Activated T-cell treated with anti-CD3 and anti-CD28 coated beads, Interleukin-2, amount 50 U/mL, for 72 hours (primary cell): ENCODE measurements around the gene FGF14. TPM values are rescaled to one million over a fixed set of nuclear protein-coding genes. Genes with fewer than 3 reads are reported as not detected.

Experiments
- ATAC-seq, 2 donors: fragments of 150-1000 bp; cut with Tn5 transposase; replicated peaks in 1 of 2; 2 replicates each; pipeline ENCODE4 v1.10.0; 2021; ENCODE audit warnings: moderate library complexity in 2 of 2, mild to moderate bottlenecking in 1 of 2
- DNase-seq, 2 donors: peaks; one replicate each; pipeline ENCODE4 v3.0.0; 2021 to 2022; ENCODE audit warnings: mixed read lengths in 1 of 2
- H3K27ac Mint-ChIP-seq: one replicate; pipeline ENCODE4 v1.8.0; 2022; ENCODE audit warnings: mild to moderate bottlenecking, moderate library complexity, mixed read lengths
- H3K27me3 Mint-ChIP-seq: one replicate; pipeline ENCODE4 v1.8.0; 2022; ENCODE audit warnings: low read depth, mixed read lengths
- H3K36me3 Mint-ChIP-seq, 2 donors: one replicate each; pipeline ENCODE4 v1.8.0; 2022; ENCODE audit warnings: mixed read lengths in 2 of 2, mild to moderate bottlenecking in 1 of 2; ENCODE audit not compliant: insufficient read depth in 2 of 2
- H3K4me1 Mint-ChIP-seq: one replicate; pipeline ENCODE4 v1.8.0; 2022; ENCODE audit warnings: low read depth, mixed read lengths
- H3K4me3 Mint-ChIP-seq, 2 donors: one replicate each; pipeline ENCODE4 v1.8.0; 2022; ENCODE audit warnings: mild to moderate bottlenecking in 2 of 2, mixed read lengths in 2 of 2, moderate library complexity in 2 of 2
- H3K9me3 Mint-ChIP-seq, 2 donors: one replicate each; pipeline ENCODE4 v1.8.0; 2022; ENCODE audit warnings: mixed read lengths in 2 of 2
- total RNA-seq, 2 donors: library from RNA; stranded (reverse); gene quantifications; one replicate each; pipeline ENCODE4 v1.2.3, GENCODE V29; 2022

FGF14 gene
- total RNA-seq, 2 donors from 2014 or later = 0.23 TPM; not detected in 1

DNA sequence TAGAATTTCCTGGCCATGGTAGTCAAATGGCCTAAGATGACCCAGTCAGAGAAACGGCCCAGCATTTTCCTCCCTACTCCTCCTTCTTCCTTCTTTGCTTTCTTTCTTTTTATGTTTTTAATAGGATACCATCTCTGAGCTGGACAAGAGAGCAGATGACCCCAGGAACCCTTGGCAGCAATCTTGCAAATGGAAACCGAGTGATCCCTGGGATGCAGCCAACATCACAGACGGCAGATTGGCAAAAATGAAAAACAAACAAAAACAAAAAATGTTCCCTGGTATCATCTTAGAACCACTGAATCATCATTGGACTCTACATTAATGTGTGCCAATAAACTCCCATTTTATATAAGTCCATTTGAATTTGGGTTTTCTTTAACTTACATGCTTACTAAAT, 424.4 kb downstream of the FGF14 start:
- Mint-ChIP-seq H3K27me3 (peaks cover 5% of the 10 kb centered on the region), H3K27ac (no peak overlapping the region), H3K4me1 (no peaks in the 10 kb centered on the region), H3K36me3 (no peaks in the 10 kb centered on the region), H3K4me3 (no peak overlapping the region), H3K9me3 (no peaks in the 10 kb centered on the region)
- ATAC-seq = no peak
- DNase-seq = no peak

DNA sequence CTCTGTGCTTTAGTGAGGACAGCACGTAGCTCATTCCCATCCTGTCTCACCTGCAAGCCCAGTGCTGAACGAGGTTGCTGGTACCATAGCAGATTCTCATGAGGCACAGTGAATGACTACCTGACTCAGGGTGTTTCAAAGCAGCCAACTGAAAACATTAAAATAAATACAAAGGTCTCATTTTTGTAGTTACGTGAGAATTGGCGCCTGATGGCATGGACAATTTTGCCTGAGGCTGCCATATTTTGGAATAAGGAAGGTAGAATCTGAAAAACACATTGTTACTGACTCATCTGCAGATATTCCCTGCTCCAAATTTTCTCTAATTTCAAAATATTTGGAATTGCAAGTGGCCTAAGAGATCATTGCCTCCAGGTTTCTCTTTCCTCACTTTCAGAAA, 429.7 kb downstream of the FGF14 start:
- H3K4me3 Mint-ChIP-seq = no peak overlapping the region
- H3K27me3 Mint-ChIP-seq = peaks cover under 1% of the 10 kb centered on the region
- no peak overlapping the region for H3K27ac Mint-ChIP-seq
- no peak for DNase-seq
- no peaks in the 10 kb centered on the region for H3K4me1 Mint-ChIP-seq
- no peak for ATAC-seq
- no peaks in the 10 kb centered on the region for H3K36me3 Mint-ChIP-seq
- no peaks in the 10 kb centered on the region for H3K9me3 Mint-ChIP-seq

DNA sequence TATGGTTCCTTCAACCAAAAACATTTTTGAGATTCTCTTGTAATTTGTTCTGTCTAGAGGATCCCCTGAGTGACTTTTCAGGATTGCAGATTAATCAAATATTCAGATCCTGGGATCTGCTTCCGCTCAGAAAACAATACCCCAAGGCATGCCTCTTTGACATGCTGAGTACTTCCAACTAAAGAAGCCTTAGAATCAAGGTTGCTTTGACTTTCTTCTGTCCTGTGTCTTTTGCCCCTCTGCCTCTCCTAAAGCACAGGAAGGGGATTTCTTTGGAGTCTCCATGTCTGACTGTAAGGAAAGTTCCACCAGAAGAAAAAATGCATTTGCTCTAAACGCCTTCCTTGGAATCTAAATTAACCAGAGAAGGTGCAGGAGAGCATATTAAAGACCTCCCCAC, 431.5 kb downstream of the FGF14 start:
- no peak overlapping the region for H3K27ac Mint-ChIP-seq
- H3K4me3 Mint-ChIP-seq = no peak overlapping the region
- no peaks in the 10 kb centered on the region for H3K27me3 Mint-ChIP-seq
- DNase-seq (no peak), ATAC-seq (no peak)
- no peaks in the 10 kb centered on the region for H3K36me3 Mint-ChIP-seq
- H3K4me1 Mint-ChIP-seq = no peaks in the 10 kb centered on the region
- no peaks in the 10 kb centered on the region for H3K9me3 Mint-ChIP-seq

GRCh38 chr13:101967781-101968180, 434.1 kb downstream of the FGF14 start:
- Mint-ChIP-seq H3K27me3 (peaks cover 9% of the 10 kb centered on the region), H3K4me3 (no peak overlapping the region), H3K4me1 (no peaks in the 10 kb centered on the region), H3K9me3 (no peaks in the 10 kb centered on the region), H3K36me3 (no peaks in the 10 kb centered on the region), H3K27ac (no peak overlapping the region)
- DNase-seq (no peak), ATAC-seq (no peak)

- Mint-ChIP-seq H3K9me3 (peaks cover 0 to under 1% of the 10 kb centered on the region in 2 donors), H3K27ac (no peak overlapping the region), H3K27me3 (peaks cover 9% of the 10 kb centered on the region), H3K36me3 (no peaks in the 10 kb centered on the region), H3K4me3 (no peak overlapping the region), H3K4me1 (no peaks in the 10 kb centered on the region)
- ATAC-seq (no peak), DNase-seq (no peak)
Observed at GRCh38 chr13:101967216-101967615, 434.6 kb downstream of the FGF14 start.

DNA sequence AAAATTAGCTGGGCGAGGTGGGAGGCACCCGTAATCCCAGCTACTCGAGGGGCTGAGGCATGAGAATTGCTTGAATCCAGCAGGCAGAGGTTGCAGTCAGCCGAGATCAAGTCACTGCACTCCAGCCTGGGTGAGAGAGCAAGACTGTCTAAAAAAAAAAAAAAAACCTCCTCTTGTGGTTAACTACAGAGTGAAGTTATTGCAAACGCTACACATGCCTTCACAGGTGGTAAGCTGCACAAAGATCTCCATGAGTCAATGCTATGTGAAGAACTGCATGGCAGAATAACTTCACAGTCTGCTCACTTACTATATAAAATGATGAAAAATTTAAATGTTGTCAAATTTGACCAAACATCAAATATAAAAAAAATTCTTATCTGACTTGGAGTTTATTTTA, 436.8 kb downstream of the FGF14 start:
- H3K4me3 Mint-ChIP-seq = no peak overlapping the region
- H3K27me3 Mint-ChIP-seq = peaks cover 9% of the 10 kb centered on the region
- peaks cover 2 to 3% of the 10 kb centered on the region in 2 donors for H3K9me3 Mint-ChIP-seq
- DNase-seq (no peak), ATAC-seq (no peak)
- no peaks in the 10 kb centered on the region for H3K4me1 Mint-ChIP-seq
- H3K27ac Mint-ChIP-seq = no peak overlapping the region
- no peaks in the 10 kb centered on the region for H3K36me3 Mint-ChIP-seq

DNA sequence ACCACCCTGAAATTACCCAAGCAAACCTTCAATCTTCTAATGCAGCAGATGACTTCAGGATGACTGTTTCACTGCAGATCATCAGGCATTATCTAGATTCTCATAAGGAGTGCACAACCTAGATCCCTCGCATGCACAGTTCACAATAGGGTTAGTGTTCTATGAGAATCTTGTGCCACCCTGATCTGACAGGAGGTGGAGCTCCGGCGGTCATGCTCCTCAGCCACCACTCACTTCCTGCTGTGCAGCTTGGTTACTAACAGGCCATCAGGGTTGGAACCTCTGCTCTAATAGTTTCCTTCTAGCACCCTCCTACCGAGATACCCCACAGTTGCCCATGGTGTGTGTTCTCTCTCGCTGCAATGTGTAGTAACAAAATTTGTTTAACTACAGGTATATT, 442.8 kb downstream of the FGF14 start:
- Mint-ChIP-seq H3K4me3 (no peak overlapping the region), H3K36me3 (no peaks in the 10 kb centered on the region), H3K4me1 (no peaks in the 10 kb centered on the region), H3K27ac (no peak overlapping the region), H3K9me3 (peaks cover 2 to 3% of the 10 kb centered on the region in 2 donors), H3K27me3 (peaks cover 9% of the 10 kb centered on the region)
- DNase-seq (no peak), ATAC-seq (no peak)

- Mint-ChIP-seq H3K4me1 (no peaks in the 10 kb centered on the region), H3K27me3 (no peaks in the 10 kb centered on the region), H3K4me3 (peak overlapping the region in 1 of 2 donors; percentile 32), H3K27ac (no peak overlapping the region), H3K36me3 (no peaks in the 10 kb centered on the region), H3K9me3 (no peaks in the 10 kb centered on the region)
- no peak for DNase-seq
- ATAC-seq = no peak
Observed at GRCh38 chr13:101955764-101956163, 446.1 kb downstream of the FGF14 start.

- Mint-ChIP-seq H3K27me3 (no peaks in the 10 kb centered on the region), H3K27ac (no peak overlapping the region), H3K36me3 (no peaks in the 10 kb centered on the region), H3K4me1 (no peaks in the 10 kb centered on the region), H3K4me3 (no peak overlapping the region), H3K9me3 (peaks cover 0 to 2% of the 10 kb centered on the region in 2 donors)
- DNase-seq (no peak), ATAC-seq (no peak)
Observed at GRCh38 chr13:101951114-101951513, 450.7 kb downstream of the FGF14 start.

GRCh38 chr13:101949681-101950080, 452.2 kb downstream of the FGF14 start:
- no peaks in the 10 kb centered on the region for H3K27me3 Mint-ChIP-seq
- DNase-seq = no peak

DNA sequence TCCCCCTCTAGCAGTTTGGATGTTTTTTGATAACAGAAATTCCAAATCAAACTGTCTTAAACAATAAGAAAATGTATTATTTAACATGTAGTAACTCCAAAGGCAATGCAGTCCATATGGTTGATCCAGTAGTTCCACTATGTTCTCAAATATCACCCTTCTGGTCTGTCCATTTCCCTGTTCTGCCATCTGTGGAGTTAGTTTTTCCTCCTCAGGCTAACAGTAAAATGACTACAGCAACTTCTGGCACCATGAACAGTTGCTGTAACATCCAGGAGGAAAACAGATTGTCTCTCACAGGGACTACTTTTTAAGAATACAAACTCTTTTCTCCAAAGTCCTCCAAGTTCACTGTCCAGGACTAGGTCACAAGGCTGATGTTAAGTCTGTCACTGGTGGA, 455.4 kb downstream of the FGF14 start:
- no peak overlapping the region for H3K27ac Mint-ChIP-seq
- H3K4me1 Mint-ChIP-seq = no peaks in the 10 kb centered on the region
- no peak for ATAC-seq
- H3K27me3 Mint-ChIP-seq = no peaks in the 10 kb centered on the region
- no peak for DNase-seq
- no peak overlapping the region for H3K4me3 Mint-ChIP-seq
- H3K36me3 Mint-ChIP-seq = no peaks in the 10 kb centered on the region
- peaks cover 0 to 2% of the 10 kb centered on the region in 2 donors for H3K9me3 Mint-ChIP-seq

More at GRCh38 chr13:101949681-101950080, 452.2 kb downstream of the FGF14 start:
- H3K27ac Mint-ChIP-seq = no peak overlapping the region
- no peak overlapping the region for H3K4me3 Mint-ChIP-seq
- H3K9me3 Mint-ChIP-seq = peaks cover 0 to 2% of the 10 kb centered on the region in 2 donors
- H3K4me1 Mint-ChIP-seq = no peaks in the 10 kb centered on the region
- ATAC-seq = no peak
- H3K36me3 Mint-ChIP-seq = no peaks in the 10 kb centered on the region

GRCh38 chr13:101945435-101945834, 456.4 kb downstream of the FGF14 start:
- DNase-seq (no peak), ATAC-seq (no peak)
- Mint-ChIP-seq H3K27me3 (no peaks in the 10 kb centered on the region), H3K4me3 (no peak overlapping the region), H3K4me1 (no peaks in the 10 kb centered on the region), H3K36me3 (no peaks in the 10 kb centered on the region), H3K27ac (no peak overlapping the region), H3K9me3 (peaks cover 0 to 2% of the 10 kb centered on the region in 2 donors)

DNA sequence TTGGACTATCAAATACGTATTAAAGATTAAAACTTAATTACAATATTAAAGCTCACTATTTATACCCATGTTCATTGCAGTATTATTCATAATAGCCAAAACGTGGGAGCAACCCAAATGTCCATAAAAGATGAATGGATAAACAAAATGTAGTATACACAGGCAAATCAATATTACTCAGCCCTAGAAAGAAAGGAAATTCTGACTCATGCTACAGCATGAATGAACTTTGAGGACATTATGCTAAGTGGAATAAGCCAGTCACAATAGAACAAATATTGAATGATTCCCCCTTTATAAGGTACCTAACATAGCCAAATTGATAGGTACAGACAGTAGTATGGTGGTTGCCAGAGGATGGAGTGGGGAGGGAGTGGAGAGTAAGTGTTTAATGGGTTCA, 457.3 kb downstream of the FGF14 start:
- DNase-seq = no peak
- Mint-ChIP-seq H3K4me1 (no peaks in the 10 kb centered on the region), H3K9me3 (peaks cover 0 to 2% of the 10 kb centered on the region in 2 donors), H3K36me3 (no peaks in the 10 kb centered on the region), H3K4me3 (no peak overlapping the region), H3K27ac (no peak overlapping the region), H3K27me3 (no peaks in the 10 kb centered on the region)
- no peak for ATAC-seq

DNA sequence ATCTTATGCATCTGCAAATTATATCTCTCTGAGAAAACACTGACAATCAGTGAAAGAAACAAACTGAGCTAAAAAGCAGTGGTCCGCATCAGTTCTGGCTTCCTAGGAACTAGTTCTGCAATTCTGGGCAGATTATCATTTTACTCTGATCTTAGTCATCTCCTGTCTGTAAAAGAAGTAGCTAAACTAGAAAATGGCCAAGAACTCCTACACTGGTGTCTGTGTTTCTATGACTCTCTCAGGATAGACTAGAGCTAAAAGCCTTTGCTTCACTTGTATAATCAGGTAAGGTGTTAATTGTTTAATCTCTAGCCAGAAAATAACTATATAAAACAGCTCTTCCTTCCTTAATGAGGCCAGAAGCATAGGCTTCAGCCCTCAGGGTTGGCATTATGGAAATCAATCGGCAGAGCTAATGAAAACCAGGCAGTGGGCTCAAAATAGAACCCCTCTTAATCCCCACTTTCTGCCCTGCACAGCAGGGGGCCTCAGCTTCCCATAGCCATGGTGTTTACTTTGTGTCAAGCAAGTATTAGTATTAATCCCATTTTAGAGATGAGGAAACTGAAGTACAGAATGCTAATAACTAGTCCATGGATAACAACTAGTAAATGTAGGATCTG, 459.2 kb downstream of the FGF14 start:
- Mint-ChIP-seq H3K27me3 (no peaks in the 10 kb centered on the region), H3K4me3 (no peak overlapping the region), H3K36me3 (no peaks in the 10 kb centered on the region), H3K4me1 (no peaks in the 10 kb centered on the region), H3K27ac (no peak overlapping the region), H3K9me3 (no peaks in the 10 kb centered on the region)
- ATAC-seq (no peak), DNase-seq (no peak)
